K562 (cell line): ENCODE data around the gene SLC35G4.
"Not testable (repeated sequence)": the region's sequence is repeated elsewhere in the genome, so short reads cannot be mapped to it uniquely, and the experiment has no call there.

Experiments
- CBX8 ChIP-seq: fragments of 200-600 bp; sonication (generic); IDR thresholded peaks from 2 replicates; pipeline ENCODE4 v1.6.1; 2012; ENCODE audit warnings: borderline replicate concordance, mixed run types, low read depth, mild to moderate bottlenecking, moderate library complexity, mixed read lengths, low read length, control low read depth, inconsistent platforms; ENCODE audit not compliant: poor library complexity, severe bottlenecking; ENCODE audit errors: extremely low read depth
- DPF2 ChIP-seq: fragments of 450-650 bp; IDR thresholded peaks from 2 replicates; pipeline ENCODE4 v1.6.1; 2016
- ETV5 ChIP-seq: sonication (generic); formaldehyde crosslinking; IDR thresholded peaks from 2 replicates; pipeline ENCODE4 v1.4.0; 2020; ENCODE audit warnings: low read depth, mild to moderate bottlenecking, missing genetic modification reagents
- POLR2A ChIP-seq: fragments of 450-650 bp; conservative IDR thresholded peaks from 2 replicates; pipeline ENCODE4 v1.6.1; 2016
- TEAD4 ChIP-seq, 2 experiments: sonication (generic) in 1 of 2; formaldehyde crosslinking in 1 of 2; IDR thresholded peaks; 2 replicates each; pipeline versions ENCODE4 v1.6.1 to v1.8.0; 2012 to 2022; ENCODE audit warnings: borderline replicate concordance in 1 of 2, inconsistent platforms in 1 of 2, low read length in 1 of 2, mild to moderate bottlenecking in 1 of 2, missing genetic modification reagents in 1 of 2
- TF ChIP-seq, protein P1 (sequence below): fragments of 450-650 bp; IDR thresholded peaks from 2 replicates; pipeline ENCODE4 v1.6.1; 2017; ENCODE audit warnings: antibody characterized with exemption, mild to moderate bottlenecking

DNA sequence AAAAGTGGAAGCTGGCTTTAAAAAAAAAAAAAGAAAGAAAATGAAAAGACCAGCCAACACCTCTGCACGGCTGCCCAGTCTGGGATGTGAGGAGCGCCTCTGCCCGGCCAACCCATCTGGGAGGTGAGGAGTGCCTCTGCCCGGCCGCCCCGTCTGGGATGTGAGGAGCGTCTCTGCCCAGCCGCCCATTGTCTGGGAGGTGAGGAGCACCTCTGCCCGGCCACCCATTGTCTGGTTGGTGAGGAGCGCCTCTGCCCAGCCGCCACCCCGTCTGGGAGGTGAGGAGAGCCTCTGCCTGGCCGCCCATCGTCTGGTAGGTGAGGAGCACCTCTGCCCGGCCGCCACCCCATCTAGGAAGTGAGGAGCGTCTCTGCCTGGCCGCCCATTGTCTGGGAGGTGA lies 3.7 kb downstream of the SLC35G4 start:
- TF ChIP-seq ETV5 (CRISPR knock-in tag); TEAD4 (IDR thresholded peaks at IDR 0.05; ENCODE audit: low read length); TEAD4 (CRISPR knock-in tag; IDR thresholded peaks at IDR 0.05; ENCODE audit: borderline replicate concordance); POLR2A; DPF2; CBX8: not testable (repeated sequence)
- TF ChIP-seq, protein P1, sequence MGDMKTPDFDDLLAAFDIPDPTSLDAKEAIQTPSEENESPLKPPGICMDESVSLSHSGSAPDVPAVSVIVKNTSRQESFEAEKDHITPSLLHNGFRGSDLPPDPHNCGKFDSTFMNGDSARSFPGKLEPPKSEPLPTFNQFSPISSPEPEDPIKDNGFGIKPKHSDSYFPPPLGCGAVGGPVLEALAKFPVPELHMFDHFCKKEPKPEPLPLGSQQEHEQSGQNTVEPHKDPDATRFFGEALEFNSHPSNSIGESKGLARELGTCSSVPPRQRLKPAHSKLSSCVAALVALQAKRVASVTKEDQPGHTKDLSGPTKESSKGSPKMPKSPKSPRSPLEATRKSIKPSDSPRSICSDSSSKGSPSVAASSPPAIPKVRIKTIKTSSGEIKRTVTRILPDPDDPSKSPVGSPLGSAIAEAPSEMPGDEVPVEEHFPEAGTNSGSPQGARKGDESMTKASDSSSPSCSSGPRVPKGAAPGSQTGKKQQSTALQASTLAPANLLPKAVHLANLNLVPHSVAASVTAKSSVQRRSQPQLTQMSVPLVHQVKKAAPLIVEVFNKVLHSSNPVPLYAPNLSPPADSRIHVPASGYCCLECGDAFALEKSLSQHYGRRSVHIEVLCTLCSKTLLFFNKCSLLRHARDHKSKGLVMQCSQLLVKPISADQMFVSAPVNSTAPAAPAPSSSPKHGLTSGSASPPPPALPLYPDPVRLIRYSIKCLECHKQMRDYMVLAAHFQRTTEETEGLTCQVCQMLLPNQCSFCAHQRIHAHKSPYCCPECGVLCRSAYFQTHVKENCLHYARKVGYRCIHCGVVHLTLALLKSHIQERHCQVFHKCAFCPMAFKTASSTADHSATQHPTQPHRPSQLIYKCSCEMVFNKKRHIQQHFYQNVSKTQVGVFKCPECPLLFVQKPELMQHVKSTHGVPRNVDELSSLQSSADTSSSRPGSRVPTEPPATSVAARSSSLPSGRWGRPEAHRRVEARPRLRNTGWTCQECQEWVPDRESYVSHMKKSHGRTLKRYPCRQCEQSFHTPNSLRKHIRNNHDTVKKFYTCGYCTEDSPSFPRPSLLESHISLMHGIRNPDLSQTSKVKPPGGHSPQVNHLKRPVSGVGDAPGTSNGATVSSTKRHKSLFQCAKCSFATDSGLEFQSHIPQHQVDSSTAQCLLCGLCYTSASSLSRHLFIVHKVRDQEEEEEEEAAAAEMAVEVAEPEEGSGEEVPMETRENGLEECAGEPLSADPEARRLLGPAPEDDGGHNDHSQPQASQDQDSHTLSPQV: not testable (repeated sequence)
